Activated T-cell treated with anti-CD3 and anti-CD28 coated beads for 4 hours (primary cell): ENCODE data around the gene AUH.
"Not testable (repeated sequence)": the region's sequence is repeated elsewhere in the genome, so short reads cannot be mapped to it uniquely, and the experiment has no call there.

Experiments used
- DNase-seq: peaks from one replicate; pipeline ENCODE4 v3.0.0-alpha.2; 2020

AUH gene

DNA sequence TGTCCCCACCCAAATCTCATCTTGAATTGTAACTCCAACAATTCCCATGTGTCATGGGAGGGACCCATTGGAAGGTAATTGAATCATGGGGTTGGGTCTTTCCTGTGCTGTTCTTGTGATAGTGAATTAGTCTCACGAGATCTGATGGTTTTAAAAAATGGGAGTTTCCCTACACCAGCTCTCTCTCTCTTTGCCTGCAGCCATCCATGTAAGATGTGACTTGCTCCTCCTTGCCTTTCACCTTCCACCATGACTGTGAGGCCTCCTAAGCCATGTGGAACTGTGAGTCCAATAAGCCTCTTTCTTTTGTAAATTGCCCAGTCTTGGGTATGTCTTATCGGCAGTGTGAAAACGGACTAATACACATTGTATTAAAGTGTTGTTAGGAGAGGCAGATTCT lies 16.3 kb upstream of the AUH start:
- DNase-seq = not testable (repeated sequence)

DNA sequence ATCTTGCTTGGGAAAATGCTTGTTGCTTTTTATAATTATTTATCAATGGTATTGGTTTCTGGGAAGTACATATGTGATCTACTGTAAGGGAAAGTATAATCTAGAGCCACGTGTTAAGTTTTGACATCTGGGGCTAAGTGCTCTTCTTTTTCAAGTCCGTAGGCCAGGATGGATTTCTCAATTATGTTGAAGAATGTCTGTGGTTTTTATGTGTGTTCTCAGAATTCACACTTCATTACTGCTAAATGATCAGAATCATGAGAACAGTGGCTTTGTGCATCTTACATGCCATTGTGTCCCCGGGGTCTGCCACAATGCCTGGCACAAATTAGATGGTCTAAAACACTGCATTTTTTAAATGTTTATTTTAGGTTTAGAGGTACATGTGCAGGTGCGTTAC lies 14.5 kb upstream of the AUH start:
- no peak for DNase-seq

DNA sequence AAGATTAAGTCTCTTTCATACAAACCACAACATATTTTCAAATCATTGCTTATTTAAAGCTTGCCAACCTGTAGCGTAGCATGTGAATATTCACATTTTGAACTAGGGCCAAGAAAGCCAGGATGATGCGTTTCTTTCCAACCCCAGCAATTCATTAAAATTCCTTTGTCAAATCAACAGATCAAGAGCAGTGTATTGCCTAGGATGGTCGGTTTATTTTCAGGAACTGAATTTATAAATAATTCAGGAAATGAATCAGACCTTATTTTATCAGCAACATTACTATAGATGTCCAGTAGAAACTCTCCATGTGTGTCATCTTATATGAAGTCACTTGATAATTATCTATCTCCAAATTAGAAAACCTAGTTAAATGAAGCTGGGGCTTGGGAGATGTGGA lies 13.2 kb upstream of the AUH start:
- DNase-seq = no peak

GRCh38 chr9:91371894-91372293 lies 10.2 kb upstream of the AUH start:
- no peak for DNase-seq

DNA sequence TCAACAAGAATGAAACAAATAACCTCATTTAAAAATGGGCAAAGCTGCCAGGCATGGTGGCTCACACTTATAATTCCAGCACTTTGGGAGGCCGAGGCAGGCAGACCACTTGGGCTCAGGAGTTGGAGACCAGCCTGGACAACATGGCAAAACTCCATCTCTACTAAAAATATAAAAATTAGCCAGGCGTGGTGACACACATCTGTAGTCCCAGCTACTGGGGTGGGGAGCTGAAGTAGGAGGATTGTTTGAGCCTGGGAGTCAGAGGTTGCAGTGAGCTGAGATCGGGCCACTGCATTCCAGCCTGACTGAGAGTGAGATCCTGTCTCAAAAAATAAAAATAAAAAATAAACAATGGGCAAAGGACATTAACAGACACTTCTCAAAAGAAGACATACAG lies 8.3 kb upstream of the AUH start:
- not testable (repeated sequence) for DNase-seq

DNA sequence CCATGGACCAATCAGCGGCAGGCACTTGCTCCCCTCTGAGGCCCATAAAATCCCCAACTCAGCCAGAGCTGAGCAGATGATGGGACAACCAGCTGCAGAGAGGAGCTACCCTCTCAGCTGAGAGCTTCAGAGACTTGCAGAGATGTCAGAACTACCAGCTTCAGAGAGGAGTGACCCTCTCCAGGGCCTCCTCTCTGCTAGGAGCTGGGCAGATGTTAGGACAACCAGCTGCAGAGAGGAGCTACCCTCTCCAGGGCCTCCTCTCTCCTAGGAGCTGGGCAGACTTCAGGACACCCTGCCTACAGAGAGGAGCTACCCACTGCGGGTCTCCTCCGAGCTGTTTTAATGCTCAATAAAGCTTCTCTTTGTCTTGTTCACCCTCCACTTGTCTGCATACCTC lies 3.0 kb upstream of the AUH start:
- DNase-seq = no peak

- no peak for DNase-seq
These were observed 2.3 kb upstream of the AUH start for GRCh38 chr9:91364005-91364404.

DNA sequence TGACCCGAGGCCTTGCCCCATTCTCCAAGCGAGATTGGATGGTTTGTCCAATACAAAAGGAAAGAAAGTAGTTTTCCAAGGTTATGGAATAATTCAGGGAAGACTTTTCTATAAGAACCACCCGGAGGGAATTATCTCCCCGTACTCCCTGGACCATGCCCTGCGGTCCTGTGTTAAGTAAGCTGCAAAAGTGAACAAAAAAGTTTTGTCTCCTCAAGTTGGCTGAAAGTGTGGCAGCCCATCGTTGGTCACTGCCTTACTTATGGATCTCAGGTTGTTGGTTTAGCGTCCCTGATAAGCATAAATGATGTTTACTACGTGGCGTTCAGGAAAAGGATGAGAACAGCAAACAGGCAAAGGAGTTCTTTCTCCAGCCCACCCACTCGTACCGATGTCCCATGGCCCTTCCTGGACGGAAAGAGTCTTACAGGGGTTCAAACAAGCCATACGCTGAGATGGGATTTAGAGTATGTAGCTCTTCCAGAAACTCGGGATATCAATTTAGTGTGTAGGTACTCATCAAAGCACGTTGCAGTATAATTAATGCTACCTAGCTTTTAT lies 413 bp upstream of the AUH start:
- no peak for DNase-seq

GRCh38 chr9:91360551-91361290 lies 997 bp downstream of the AUH start:
- no peak for DNase-seq

DNA sequence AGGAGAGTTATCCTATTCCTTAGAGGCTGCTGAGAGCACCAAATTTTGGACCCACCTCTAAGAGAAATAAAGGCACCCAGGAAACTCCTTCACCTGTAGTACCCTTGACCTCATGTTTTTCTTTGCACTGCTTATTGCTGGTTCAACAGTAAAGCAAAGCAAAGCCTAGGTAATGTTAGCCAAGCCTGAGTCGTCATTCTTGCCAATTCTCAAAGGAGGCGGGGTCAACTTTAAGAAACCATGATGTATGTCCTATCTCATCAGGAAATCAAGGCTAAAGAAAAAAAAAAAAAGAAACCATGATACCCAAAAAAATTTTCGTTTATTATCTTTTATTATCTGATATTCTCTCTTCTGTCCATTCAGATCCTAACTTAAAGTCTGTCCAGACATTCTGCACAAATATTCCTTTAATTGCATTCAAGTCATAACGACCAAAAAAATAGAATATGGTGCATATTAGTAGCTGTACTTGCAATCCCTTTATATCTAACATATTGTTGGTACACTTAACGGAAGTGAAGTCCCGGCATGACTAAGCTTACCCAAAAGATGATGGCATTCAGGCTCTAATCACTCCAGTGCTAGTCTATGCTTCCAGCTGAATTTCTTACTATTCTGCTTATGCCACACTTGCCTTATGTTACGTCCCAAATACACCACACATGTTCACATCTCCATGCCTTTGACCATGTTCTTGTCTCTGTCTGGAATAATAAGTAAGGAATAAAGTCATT lies 1.8 kb downstream of the AUH start:
- no peak for DNase-seq

DNA sequence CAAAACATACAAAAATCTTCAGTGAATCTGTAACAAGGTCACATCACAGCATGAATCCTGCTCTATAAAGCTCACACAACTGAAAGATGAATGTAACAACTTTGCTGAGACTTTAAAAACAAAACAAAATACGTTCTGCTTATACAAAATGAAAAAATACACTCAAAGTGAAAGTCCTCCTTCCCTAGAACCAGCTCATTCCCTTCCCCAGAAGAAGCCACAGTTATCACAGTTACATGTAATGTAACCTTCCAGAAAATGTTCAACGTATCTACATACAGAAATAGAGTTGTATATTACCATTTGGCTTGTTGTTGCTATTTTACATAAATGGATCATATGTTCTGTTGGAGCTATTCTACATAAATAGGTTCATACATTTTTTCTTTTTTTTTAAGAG lies 2.6 kb downstream of the AUH start:
- DNase-seq = no peak

- no peak for DNase-seq
These were observed 6.8 kb downstream of the AUH start for GRCh38 chr9:91354881-91355280.

- no peak for DNase-seq
These were observed 12.6 kb downstream of the AUH start for GRCh38 chr9:91349115-91349555.

- no peak for DNase-seq
These were observed 13.4 kb downstream of the AUH start for GRCh38 chr9:91348191-91348807.

DNA sequence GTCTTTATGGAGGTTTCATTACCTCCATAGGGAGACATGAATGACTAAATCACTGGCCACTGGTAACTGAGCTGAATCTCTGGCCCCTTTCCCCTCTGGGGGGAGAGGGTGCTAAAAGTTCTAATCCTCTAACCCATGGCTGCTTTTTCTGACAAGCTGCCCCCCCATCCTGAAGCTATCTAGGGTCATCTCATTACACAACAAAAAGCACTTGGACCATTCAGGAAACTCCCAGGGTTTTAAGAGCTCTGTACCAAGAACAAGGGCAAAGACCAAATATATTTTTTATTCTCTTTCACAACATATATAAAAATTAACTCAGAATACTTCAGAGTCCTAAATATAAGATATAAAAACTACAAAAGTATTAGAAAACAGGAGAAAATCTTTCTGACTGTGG lies 14.3 kb downstream of the AUH start:
- no peak for DNase-seq

DNA sequence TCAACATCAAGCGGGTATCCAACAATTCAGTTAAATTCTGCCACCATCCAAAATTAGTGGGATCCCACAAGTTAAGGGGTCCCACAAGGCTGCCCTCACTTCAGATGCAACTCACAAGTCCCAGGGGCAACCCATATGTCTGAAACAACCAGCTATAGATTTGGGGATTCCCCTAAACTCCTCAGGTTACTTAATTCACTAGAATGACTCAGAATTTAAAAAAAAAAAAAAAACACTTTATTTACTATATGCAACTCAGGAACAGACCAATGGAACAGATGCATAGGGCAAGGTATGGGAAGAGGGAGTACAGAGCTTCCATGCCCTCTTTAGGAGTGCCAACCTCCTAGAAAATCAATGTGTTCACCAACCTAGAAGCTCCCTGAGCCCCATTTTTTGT lies 15.1 kb downstream of the AUH start:
- DNase-seq = no peak

GRCh38 chr9:91345978-91346377 lies 15.7 kb downstream of the AUH start:
- DNase-seq = no peak

- DNase-seq = no peak
These were observed 19.1 kb downstream of the AUH start for GRCh38 chr9:91342575-91342974.

DNA sequence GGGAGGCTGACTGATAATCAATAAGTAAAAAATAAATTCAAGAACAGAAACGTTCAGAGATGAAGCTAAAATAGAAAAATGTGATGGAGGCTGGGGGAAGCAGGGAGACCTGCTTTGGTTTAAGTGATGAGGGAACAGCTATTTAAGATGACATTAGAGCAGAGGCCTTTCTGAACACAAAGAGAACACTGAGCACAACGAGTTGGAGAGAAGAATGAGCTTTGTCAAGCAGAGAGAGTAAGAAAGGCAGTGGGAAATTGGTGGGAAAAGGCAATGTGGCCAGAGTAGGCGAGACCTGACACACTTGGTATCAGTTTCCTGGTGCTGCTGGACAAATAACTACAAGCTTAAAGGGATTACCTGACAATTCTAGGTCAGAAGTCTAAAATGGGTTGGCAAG lies 20.0 kb downstream of the AUH start:
- no peak for DNase-seq

- DNase-seq = no peak
These were observed 20.4 kb downstream of the AUH start for GRCh38 chr9:91341258-91341746.

- DNase-seq = no peak
These were observed 21.2 kb downstream of the AUH start for GRCh38 chr9:91340395-91340967.

DNA sequence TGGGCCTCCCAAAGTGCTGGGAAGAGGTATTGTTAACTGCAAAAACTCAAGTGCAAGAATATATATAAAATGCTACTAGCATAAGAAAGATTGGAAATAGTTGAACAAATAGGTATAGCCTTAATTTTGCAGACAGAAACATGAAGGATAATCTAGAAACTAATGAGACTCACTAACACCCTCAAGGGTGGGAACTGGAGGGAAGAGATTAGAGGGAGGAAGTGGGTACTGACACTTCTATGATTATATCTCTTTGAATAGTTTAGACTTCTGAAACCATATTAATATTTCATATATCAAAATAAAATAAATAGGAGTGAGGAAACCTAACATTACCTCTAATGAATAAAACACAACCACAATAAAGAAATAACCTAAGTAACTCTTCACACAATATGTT lies 23.0 kb downstream of the AUH start:
- DNase-seq = no peak

GRCh38 chr9:91336786-91337185 lies 24.9 kb downstream of the AUH start:
- no peak for DNase-seq
